ENCODE measurements around the gene MAML3.

- no peak for TF ChIP-seq CTCF (IDR thresholded peaks at IDR 0.05)
- TF ChIP-seq POLR2A (IDR thresholded peaks at IDR 0.05): no peak
- no peak for TF ChIP-seq EP300 (IDR thresholded peaks at IDR 0.05)
These were observed 359.6 kb downstream of the MAML3 start for GRCh38 chr4:139794158-139794954.
